Upper lobe of left lung (tissue), 6 donors: ENCODE results near the gene MINDY1. TPM values are rescaled to one million over a fixed set of nuclear protein-coding genes. Genes with fewer than 3 reads are reported as not detected.
A peak's percentile ranks its signal among the peaks of the same experiment; 100 is the strongest.

Experiments used
- ATAC-seq, 2 donors: fragments of 200-7000 bp; cut with Tn5 transposase; one replicate each; pipeline ENCODE4 v1.9.1; 2022; ENCODE audit warnings: mild to moderate bottlenecking in 2 of 2, moderate library complexity in 2 of 2; ENCODE audit not compliant: low FRiP score in 2 of 2
- DNase-seq, 2 donors: peaks; one replicate each; pipeline ENCODE4 v3.0.0-alpha.2; 2019 to 2020
- H3K27ac ChIP-seq, 4 donors: fragments of 200-600 bp; sonication (generic); one replicate each; pipeline ENCODE4 v1.5.1; 2016 to 2019
- H3K27me3 ChIP-seq, 4 donors: fragments of 200-600 bp; sonication (generic); one replicate each; pipeline ENCODE4 v1.5.1; 2017 to 2019
- H3K36me3 ChIP-seq, 4 donors: fragments of 200-600 bp; sonication (generic); one replicate each; pipeline ENCODE4 v1.5.1; 2016 to 2019
- H3K4me1 ChIP-seq, 4 donors: fragments of 200-600 bp; sonication (generic); one replicate each; pipeline ENCODE4 v1.5.1; 2018 to 2019
- H3K4me3 ChIP-seq, 4 donors: fragments of 200-600 bp; sonication (generic); one replicate each; pipeline ENCODE4 v1.5.1; 2017 to 2019; ENCODE audit warnings: mild to moderate bottlenecking in 2 of 4, moderate library complexity in 1 of 4
- H3K9me3 ChIP-seq, 4 donors: fragments of 200-600 bp; sonication (generic); one replicate each; pipeline ENCODE4 v1.5.1; 2018 to 2019
- CTCF ChIP-seq, 6 experiments: fragments of 450-650 bp in 4 of 6; fragments of 200-600 bp in 2 of 6; sonication (generic) in 2 of 6; IDR thresholded peaks; one replicate each; pipeline ENCODE4 v1.5.1; 2016 to 2019; ENCODE audit warnings: antibody characterized with exemption in 6 of 6
- EP300 ChIP-seq, 4 donors: sonication (generic); formaldehyde crosslinking; IDR thresholded peaks; one replicate each; pipeline ENCODE4 v1.5.1; 2017; ENCODE audit warnings: antibody characterized with exemption in 4 of 4, control low read depth in 2 of 4
- POLR2A ChIP-seq, 4 donors: fragments of 450-650 bp; IDR thresholded peaks; one replicate each; pipeline ENCODE4 v1.5.1; 2016 to 2017; ENCODE audit warnings: antibody characterized with exemption in 4 of 4, mild to moderate bottlenecking in 2 of 4
- POLR2AphosphoS5 ChIP-seq, 2 donors: sonication (generic); formaldehyde crosslinking; IDR thresholded peaks; one replicate each; pipeline ENCODE4 v1.5.1; 2017; ENCODE audit warnings: antibody characterized with exemption in 2 of 2
- WGBS, 2 donors: methylation state at CpG; one replicate each; pipeline ENCODE4 v1.1.5; 2017 to 2018; 5-methylcytosine and 5-hydroxymethylcytosine counted together
- total RNA-seq, 6 donors: library from RNA; depleted of rRNA in 4 of 6; stranded (reverse); fragments of >200 nt in 4 of 6; gene quantifications; one replicate each; pipeline versions ENCODE4 v1.1.0 to v1.2.1, GENCODE V29; 2016 to 2021
- donor health status: DM: no; HTN: no; CAD: no; lungs with moderate emphysema.
- donor health status: DM: no; HTN: yes; CAD: no; lungs with severe emphysema.

MINDY1 gene
- total RNA-seq, 6 donors from 2014 or later = 14.5 to 34.3 (median 26.9) TPM

- Histone ChIP-seq H3K4me3 (peak within 1 kb of the TSS; percentile 58 to 91 (median 86)), H3K27ac (peak within 1 kb of the TSS; percentile 93 to 99 (median 96)), H3K9me3 (no peaks in the 10 kb centered on the region), H3K4me1 (peaks cover 69 to 89% (median 76%) of the 10 kb centered on the region in 4 donors), H3K27me3 (no peaks in the 10 kb centered on the region), H3K36me3 (no peaks in the 10 kb centered on the region)
- DNase-seq (peak; percentile 86 to 97), ATAC-seq (peak; percentile 54 to 84)
- TF ChIP-seq POLR2A (IDR thresholded peaks at IDR 0.05) (peak in 3 of 4 donors; percentile 29 to 79 (median 53)), POLR2AphosphoS5 (IDR thresholded peaks at IDR 0.05) (peak; percentile 10 to 48), CTCF (IDR thresholded peaks at IDR 0.05) (no peak), EP300 (IDR thresholded peaks at IDR 0.05) (no peak)
- 28 to 31% methylated on average over 6 to 14 of the region's 106 CpGs for WGBS, 2 donors
Measured at GRCh38 chr1:150974580-150975478, 31.9 kb downstream of the MINDY1 start, which contains the start of gene CERS2. Gene CERS2 (minus strand): TSS chr1:150974835. CDS start chr1:150969090, 5,745 bp downstream.

- H3K9me3 ChIP-seq = no peaks in the 10 kb centered on the region
- H3K27me3 ChIP-seq = no peaks in the 10 kb centered on the region
- H3K36me3 ChIP-seq = peaks cover under 1 to 2% (median under 1%) of the 10 kb centered on the region in 4 donors
- peaks cover 64 to 89% (median 74%) of the 10 kb centered on the region in 4 donors for H3K4me1 ChIP-seq
- 0 to 1% methylated on average over 3 to 54 of the region's 67 CpGs for WGBS, 2 donors
- peak; percentile 62 to 91 for DNase-seq
- peak in 1 of 2 donors; percentile 48 for ATAC-seq
- peak overlapping the region; percentile 93 to 99 (median 96) for H3K27ac ChIP-seq
- H3K4me3 ChIP-seq = peak overlapping the region; percentile 47 to 91 (median 86)
- TF ChIP-seq POLR2AphosphoS5 (IDR thresholded peaks at IDR 0.05) (peak; percentile 12 to 17), CTCF (IDR thresholded peaks at IDR 0.05) (peak in 1 of 6 experiments; percentile 19), POLR2A (IDR thresholded peaks at IDR 0.05) (no peak), EP300 (IDR thresholded peaks at IDR 0.05) (no peak)
Measured at GRCh38 chr1:150973836-150974579, 32.7 kb downstream of the MINDY1 start.

GRCh38 chr1:150973258-150973835, 33.4 kb downstream of the MINDY1 start:
- Histone ChIP-seq H3K4me3 (peak overlapping the region; percentile 31 to 91 (median 86)), H3K4me1 (peaks cover 57 to 86% (median 70%) of the 10 kb centered on the region in 4 donors), H3K27ac (peak overlapping the region; percentile 93 to 99 (median 96)), H3K9me3 (no peaks in the 10 kb centered on the region), H3K27me3 (no peaks in the 10 kb centered on the region), H3K36me3 (peaks cover 6 to 8% (median 7%) of the 10 kb centered on the region in 4 donors)
- DNase-seq (peak; percentile 45 to 49), ATAC-seq (no peak)
- 13% methylated on average over 15 of the region's 15 CpGs; no CpG with 5 or more reads in 1 of the 2 donors for WGBS, 2 donors
- TF ChIP-seq EP300 (IDR thresholded peaks at IDR 0.05) (no peak), POLR2A (IDR thresholded peaks at IDR 0.05) (peak in 1 of 4 donors; percentile 10), CTCF (IDR thresholded peaks at IDR 0.05) (no peak)

- DNase-seq = peak in 1 of 2 donors; percentile 58
- Histone ChIP-seq H3K27ac (peak overlapping the region; percentile 93 to 99 (median 96)), H3K4me1 (peaks cover 48 to 82% (median 62%) of the 10 kb centered on the region in 4 donors), H3K9me3 (no peaks in the 10 kb centered on the region), H3K4me3 (peak overlapping the region in 3 of 4 donors; percentile 81 to 91 (median 90)), H3K27me3 (no peaks in the 10 kb centered on the region), H3K36me3 (peaks cover 15 to 17% (median 16%) of the 10 kb centered on the region in 4 donors)
- TF ChIP-seq POLR2AphosphoS5 (IDR thresholded peaks at IDR 0.05) (no peak), EP300 (IDR thresholded peaks at IDR 0.05) (no peak), POLR2A (IDR thresholded peaks at IDR 0.05) (no peak), CTCF (IDR thresholded peaks at IDR 0.05) (no peak)
- no peak for ATAC-seq
- WGBS, 2 donors = 39 to 51% methylated on average over 4 of the region's 4 CpGs
Measured at GRCh38 chr1:150972417-150972940, 34.2 kb downstream of the MINDY1 start.
